Measurements from ENCODE around the gene CNNM4. TPM values are rescaled to one million over a fixed set of nuclear protein-coding genes. Genes with fewer than 3 reads are reported as not detected.

The CNNM4 gene
- total and polyA plus RNA-seq, 2 of the 4 experiments (the other 2 are of a cell fraction), result 2.0 to 4.1 TPM

- Histone ChIP-seq H3K18ac (ENCODE audit: low read depth, low read length) (no peak overlapping the region), H3K27ac (ENCODE audit: insufficient read depth, low read length) (no peak overlapping the region), H3K9ac (ENCODE audit: low read depth, low read length) (no peak overlapping the region), H4K5ac (ENCODE audit: low read depth, low read length) (no peak overlapping the region), H3K79me1 (ENCODE audit: low read depth in 1 of 2, low read length in 2 of 2) (no peaks in the 10 kb centered on the region), H2BK15ac (ENCODE audit: low read depth, low read length) (no peak overlapping the region), H4K91ac (ENCODE audit: insufficient read depth, low read depth, low read length) (no peak overlapping the region), H3K56ac (ENCODE audit: extremely low read depth, insufficient read depth, low read length) (no peak overlapping the region), H3K23ac (ENCODE audit: low read depth, low read length) (no peak overlapping the region), H3K36me3 (ENCODE audit: control insufficient read depth, insufficient read depth, low read length) (0 out of 2 replicates have a peak, but pooled peaks cover 1% of the 10 kb centered on the region), H3K9me1 (ENCODE audit: insufficient read depth, low read length) (peaks cover 4% of the 10 kb centered on the region; the same call in 1 of the 2 replicates), H2AFZ (replicated peaks; ENCODE audit: low read length, poor library complexity) (no peak overlapping the region), H2BK5ac (ENCODE audit: low read depth, low read length, poor library complexity, severe bottlenecking) (no peak overlapping the region), H3K27me3 (ENCODE audit: control insufficient read depth, insufficient read depth, low read length) (no peaks in the 10 kb centered on the region), H2AK5ac (ENCODE audit: low read depth, low read length) (no peak overlapping the region), H3K4me2 (ENCODE audit: low read depth, low read length) (no peak overlapping the region), H3K14ac (replicated peaks; ENCODE audit: low read depth, low read length) (no peak overlapping the region), H4K20me1 (ENCODE audit: insufficient read depth, low read length) (no peaks in the 10 kb centered on the region), H4K8ac (ENCODE audit: low read depth in 2 of 2, low read length in 2 of 2) (no peak overlapping the region), H3K9me3 (ENCODE audit: control insufficient read depth, insufficient read depth, low read length) (no peaks in the 10 kb centered on the region), H3K4me1 (ENCODE audit: control insufficient read depth, insufficient read depth, low read length) (peaks cover 5% of the 10 kb centered on the region), H2BK20ac (ENCODE audit: low read depth, low read length) (no peak overlapping the region), H3K4me3 (ENCODE audit: insufficient read depth, low read depth, low read length) (no peak overlapping the region), H2AK9ac (replicated peaks; ENCODE audit: low read depth, low read length, poor library complexity) (no peak overlapping the region), H3K4ac (ENCODE audit: low read depth, low read length) (no peak overlapping the region), H2BK120ac (ENCODE audit: low read depth, low read length) (no peak overlapping the region)
- ChIA-PET POLR2A (ENCODE audit: unreplicated experiment) (no interaction called here), CTCF (no interaction called here)
- dilution Hi-C loops (cut with HindIII; ENCODE audit: low sequenced_read_pairs, unreplicated experiment) (no loop called here), in situ Hi-C loops (cut with MboI; ENCODE audit: low sequenced_read_pairs) (no loop called here), intact Hi-C loops (cut with micrococcal nuclease) (no loop called here)
- no TSS peak for BruUV-seq (replicated peaks)
- TF ChIP-seq MAZ (IDR thresholded peaks at IDR 0.05; ENCODE audit: borderline replicate concordance, low read depth, low read length) (no peak), RFX5 (IDR thresholded peaks at IDR 0.05; ENCODE audit: low read depth, low read length) (no peak), MAFK (IDR thresholded peaks at IDR 0.05; ENCODE audit: low read depth, low read length) (no peak), USF2 (IDR thresholded peaks at IDR 0.05; ENCODE audit: low read depth, low read length) (no peak), BHLHE40 (IDR thresholded peaks at IDR 0.05; ENCODE audit: low read depth, low read length) (no peak), POLR2A (IDR thresholded peaks at IDR 0.05; ENCODE audit: low read depth, low read length) (no peak)
- 90% methylated on average over 2 of the region's 13 CpGs; no CpG with 5 or more reads in 1 of the 2 experiments for WGBS, 2 experiments (ENCODE audit: extremely low coverage in 2 of 2, insufficient read length in 1 of 2)
- no peak for ATAC-seq (ENCODE audit: low read depth)
- DNase-seq, result no peak
These were observed 48.6 kb downstream of the CNNM4 start for GRCh38 chr2:96809216-96809882.
